Kidney capillary endothelial cell (primary cell): Measurements from ENCODE around the gene VPS13A.
"Not testable (repeated sequence)": the region's sequence is repeated elsewhere in the genome, so short reads cannot be mapped to it uniquely, and the experiment has no call there.

ENCODE experiments used
- DNase-seq: peaks from one replicate; pipeline ENCODE4 v3.0.0-alpha.2; 2018; ENCODE audit warnings: low spot score

Gene VPS13A

GRCh38 chr9:77424993-77425392, 247.7 kb downstream of the VPS13A start:
- peak; percentile 61 for DNase-seq

- DNase-seq: no peak
Measured at GRCh38 chr9:77426712-77427111, 249.4 kb downstream of the VPS13A start.

GRCh38 chr9:77427256-77427927, 250.1 kb downstream of the VPS13A start:
- DNase-seq: no peak

GRCh38 chr9:77429928-77430327, 252.6 kb downstream of the VPS13A start:
- DNase-seq: no peak

- DNase-seq: no peak
Measured at GRCh38 chr9:77432053-77432452, 254.7 kb downstream of the VPS13A start.

GRCh38 chr9:77433675-77434445, 256.5 kb downstream of the VPS13A start:
- peak; percentile 51 for DNase-seq

- no peak for DNase-seq
Measured at GRCh38 chr9:77435277-77435676, 257.9 kb downstream of the VPS13A start.

- no peak for DNase-seq
Measured at GRCh38 chr9:77435688-77436087, 258.4 kb downstream of the VPS13A start.

- DNase-seq: no peak
Measured at GRCh38 chr9:77438653-77439052, 261.3 kb downstream of the VPS13A start.

- no peak for DNase-seq
Measured at GRCh38 chr9:77440057-77440456, 262.7 kb downstream of the VPS13A start.

- not testable (repeated sequence) for DNase-seq
Measured at GRCh38 chr9:77441124-77441523, 263.8 kb downstream of the VPS13A start.

GRCh38 chr9:77442436-77442835, 265.1 kb downstream of the VPS13A start:
- DNase-seq: no peak

GRCh38 chr9:77447646-77448045, 270.3 kb downstream of the VPS13A start:
- no peak for DNase-seq

- no peak for DNase-seq
Measured at GRCh38 chr9:77449240-77450084, 272.1 kb downstream of the VPS13A start.

- no peak for DNase-seq
Measured at GRCh38 chr9:77450085-77450475, 272.7 kb downstream of the VPS13A start.

GRCh38 chr9:77451507-77451906, 274.2 kb downstream of the VPS13A start:
- DNase-seq: no peak

- no peak for DNase-seq
Measured at GRCh38 chr9:77453825-77454647, 276.7 kb downstream of the VPS13A start.

- no peak for DNase-seq
Measured at GRCh38 chr9:77454663-77455062, 277.3 kb downstream of the VPS13A start.

GRCh38 chr9:77455312-77455927, 278.1 kb downstream of the VPS13A start:
- DNase-seq: no peak

- DNase-seq: peak; percentile 88
Measured at GRCh38 chr9:77456829-77457437, 279.6 kb downstream of the VPS13A start.
